NCI-H146 treated with DMSO at 0.1 percent for 48 hours (cell line): Measurements from ENCODE around the gene RNU7-1.

Experiments used
- DNase-seq: peaks from one replicate; lab custom pipeline; 2025; ENCODE audit not compliant: unreplicated experiment; lab: John Stamatoyannopoulos, UW

Gene RNU7-1

DNA sequence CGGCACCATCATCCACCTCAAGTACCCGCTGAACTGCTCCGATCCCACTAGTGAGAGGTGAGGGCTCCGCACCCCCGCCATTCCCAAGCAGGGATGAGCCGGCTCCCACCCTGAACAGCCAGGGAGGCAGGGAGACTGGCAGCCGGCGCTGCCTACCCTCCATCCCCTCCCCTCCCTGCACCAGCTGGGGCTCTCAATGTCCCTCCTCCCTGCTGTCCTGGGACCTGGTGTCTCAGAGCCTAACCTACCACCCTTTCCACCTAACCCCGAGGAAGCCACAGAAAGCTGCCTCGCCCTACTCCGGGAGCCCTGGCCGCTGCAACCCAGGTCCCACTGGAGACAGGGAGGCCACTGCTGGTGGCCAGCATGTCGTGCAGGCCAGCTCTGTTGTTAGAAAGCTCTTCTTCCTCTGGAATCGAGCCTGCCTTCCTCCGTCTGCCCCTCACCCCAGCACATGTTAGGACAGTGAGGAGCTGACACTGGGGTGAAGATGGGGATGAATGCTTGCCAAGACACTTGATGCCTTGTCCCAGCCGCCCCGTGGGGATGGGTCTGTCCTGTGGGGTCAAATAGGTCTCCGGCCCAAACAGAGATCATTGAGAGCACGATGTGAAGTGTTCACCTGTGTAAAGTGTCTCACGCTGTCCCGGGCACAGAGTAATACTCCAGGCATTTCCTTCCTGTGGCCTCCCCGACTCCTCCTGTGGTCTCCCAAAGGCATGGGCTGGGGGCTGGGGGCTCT lies 8.7 kb downstream of the RNU7-1 start:
- DNase-seq, result no peak

DNA sequence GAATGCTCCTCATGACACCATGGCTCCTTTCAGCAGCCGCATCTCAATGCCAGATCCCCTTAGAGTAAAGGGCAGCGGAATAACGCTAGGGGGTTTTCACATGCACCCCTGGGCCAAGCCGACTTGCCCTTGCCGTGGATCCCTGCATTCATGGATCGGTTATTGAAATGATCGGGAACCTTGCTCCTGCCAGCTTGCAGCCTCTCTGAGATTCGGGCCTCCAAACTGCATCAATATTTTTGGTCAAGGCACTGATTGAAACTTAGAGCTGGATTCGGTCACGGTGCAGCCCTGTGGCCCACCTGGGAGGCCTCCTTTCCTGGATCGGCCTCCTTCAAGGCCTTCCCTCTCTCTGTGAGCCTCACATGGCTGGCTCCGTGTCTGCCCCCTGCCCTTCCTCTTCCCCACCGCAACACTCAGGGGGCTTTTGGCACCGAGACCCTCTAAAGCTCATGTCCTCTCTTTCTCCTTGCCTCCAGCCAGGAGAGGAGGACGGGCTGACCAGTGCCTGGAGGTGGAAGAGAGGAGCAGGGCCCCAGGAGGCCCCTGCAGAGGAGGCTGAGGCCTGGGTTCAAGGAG lies 9.3 kb downstream of the RNU7-1 start:
- no peak for DNase-seq

- DNase-seq, result no peak
These were observed 10.1 kb downstream of the RNU7-1 start for GRCh38 chr12:6953442-6954315.

DNA sequence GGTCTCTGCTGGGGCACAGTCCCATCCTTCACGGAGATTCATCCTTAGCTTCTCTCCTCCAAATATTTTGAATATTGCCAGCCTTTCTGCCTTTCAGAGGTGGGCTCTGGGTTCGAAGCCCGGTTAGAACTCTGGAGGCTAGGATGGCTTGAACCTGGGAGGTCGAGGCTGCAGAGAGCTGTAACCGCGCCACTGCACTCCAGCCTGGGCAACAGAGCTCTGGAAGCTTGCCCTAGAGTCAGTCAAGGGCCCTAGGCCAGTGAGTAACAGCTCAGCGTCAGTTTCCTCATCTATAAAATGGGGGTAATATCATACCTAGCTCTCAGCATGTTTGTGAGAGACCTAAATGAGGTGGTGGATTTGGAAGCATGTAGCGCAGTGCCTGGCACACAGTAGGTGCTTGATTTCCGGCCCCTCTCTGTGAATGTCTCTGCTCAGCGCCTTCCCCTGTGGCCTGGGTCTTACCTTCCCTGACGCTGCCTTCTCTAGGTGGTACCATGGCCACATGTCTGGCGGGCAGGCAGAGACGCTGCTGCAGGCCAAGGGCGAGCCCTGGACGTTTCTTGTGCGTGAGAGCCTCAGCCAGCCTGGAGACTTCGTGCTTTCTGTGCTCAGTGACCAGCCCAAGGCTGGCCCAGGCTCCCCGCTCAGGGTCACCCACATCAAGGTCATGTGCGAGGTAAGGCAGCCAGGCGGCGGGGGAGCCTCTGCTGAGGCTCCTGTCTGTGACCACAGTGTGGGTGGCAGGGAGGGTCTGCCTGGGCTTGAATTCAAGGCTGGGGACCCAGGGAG lies 10.9 kb downstream of the RNU7-1 start:
- DNase-seq, result no peak

DNA sequence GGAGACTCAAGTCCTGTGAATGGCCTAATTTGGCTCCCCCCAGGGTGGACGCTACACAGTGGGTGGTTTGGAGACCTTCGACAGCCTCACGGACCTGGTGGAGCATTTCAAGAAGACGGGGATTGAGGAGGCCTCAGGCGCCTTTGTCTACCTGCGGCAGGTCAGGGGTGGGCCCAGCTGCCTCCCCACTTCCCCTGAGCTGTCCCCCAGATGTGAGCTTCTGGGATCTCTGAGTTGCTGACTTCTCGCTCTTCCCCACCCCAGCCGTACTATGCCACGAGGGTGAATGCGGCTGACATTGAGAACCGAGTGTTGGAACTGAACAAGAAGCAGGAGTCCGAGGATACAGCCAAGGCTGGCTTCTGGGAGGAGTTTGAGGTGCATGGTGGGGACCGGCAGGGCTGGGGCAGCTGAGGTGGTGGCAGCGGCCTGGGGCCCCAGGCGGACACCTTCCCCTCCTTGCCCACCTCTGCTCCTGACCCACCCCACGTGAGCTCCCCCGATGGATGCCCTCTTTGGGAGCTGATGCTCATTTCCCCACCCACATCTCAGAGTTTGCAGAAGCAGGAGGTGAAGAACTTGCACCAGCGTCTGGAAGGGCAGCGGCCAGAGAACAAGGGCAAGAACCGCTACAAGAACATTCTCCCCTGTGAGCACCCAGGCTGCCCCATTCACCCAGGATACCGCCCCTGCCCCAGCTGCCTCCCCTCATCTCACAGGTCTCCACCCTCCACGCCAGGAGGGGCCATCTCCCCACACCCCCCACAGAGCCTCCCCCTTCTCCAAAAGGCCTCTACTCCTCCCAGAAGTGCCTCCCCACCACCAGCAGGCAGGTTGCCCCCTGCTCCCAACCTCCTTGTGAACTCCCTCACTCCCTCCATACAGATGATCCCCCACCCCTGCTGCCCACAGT lies 11.7 kb downstream of the RNU7-1 start:
- no peak for DNase-seq

DNA sequence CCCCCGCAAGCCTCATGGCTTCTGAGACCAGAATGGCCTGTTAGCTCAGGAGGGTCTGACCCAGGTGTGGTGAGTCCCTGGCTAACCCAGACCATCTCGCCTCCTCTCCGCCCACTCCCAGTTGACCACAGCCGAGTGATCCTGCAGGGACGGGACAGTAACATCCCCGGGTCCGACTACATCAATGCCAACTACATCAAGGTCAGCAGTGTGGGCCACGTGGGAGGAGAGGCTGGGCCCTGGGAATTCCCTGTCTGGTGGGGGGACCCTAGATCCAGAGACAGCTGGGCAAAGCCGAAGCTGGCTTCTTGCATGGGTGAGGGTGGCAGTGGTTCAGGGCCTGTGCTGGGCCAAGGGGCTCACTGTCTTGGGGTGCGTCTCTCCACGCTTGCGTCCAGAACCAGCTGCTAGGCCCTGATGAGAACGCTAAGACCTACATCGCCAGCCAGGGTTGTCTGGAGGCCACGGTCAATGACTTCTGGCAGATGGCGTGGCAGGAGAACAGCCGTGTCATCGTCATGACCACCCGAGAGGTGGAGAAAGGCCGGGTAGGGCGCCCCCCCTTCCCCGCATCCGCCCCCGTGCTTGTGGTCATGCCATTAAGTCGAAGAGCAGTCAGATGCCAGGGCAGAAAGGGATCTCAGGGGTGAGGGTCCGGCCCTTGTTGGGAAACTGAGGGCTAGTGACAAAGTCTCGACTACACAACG lies 12.6 kb downstream of the RNU7-1 start:
- no peak for DNase-seq

- DNase-seq, result no peak
These were observed 13.6 kb downstream of the RNU7-1 start for GRCh38 chr12:6957151-6957701.

GRCh38 chr12:6957741-6958608 lies 14.4 kb downstream of the RNU7-1 start:
- DNase-seq, result no peak

DNA sequence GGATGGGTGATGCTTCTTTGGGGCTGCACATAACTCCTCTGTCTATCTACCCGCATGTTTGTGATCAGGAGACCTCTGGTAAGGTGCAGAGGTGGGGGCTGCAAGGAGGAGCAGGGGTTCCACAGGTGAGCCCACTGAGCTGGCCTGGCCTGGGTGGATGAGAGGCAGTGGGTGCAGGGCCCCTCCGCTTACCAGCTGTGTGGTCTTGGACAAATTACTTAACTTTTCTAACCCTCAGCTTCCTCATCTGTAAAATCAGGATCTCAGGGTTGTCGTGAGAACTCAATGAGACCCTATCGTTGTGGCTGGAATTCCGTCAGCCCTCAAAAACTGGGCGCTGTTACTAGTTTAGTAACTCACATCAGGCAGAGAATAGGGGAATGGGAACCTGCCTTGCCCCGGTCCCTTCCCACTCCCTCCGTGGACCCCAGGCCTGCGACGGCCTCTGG lies 15.0 kb downstream of the RNU7-1 start:
- DNase-seq, result no peak

GRCh38 chr12:6959058-6959804 lies 15.6 kb downstream of the RNU7-1 start:
- DNase-seq, result no peak

DNA sequence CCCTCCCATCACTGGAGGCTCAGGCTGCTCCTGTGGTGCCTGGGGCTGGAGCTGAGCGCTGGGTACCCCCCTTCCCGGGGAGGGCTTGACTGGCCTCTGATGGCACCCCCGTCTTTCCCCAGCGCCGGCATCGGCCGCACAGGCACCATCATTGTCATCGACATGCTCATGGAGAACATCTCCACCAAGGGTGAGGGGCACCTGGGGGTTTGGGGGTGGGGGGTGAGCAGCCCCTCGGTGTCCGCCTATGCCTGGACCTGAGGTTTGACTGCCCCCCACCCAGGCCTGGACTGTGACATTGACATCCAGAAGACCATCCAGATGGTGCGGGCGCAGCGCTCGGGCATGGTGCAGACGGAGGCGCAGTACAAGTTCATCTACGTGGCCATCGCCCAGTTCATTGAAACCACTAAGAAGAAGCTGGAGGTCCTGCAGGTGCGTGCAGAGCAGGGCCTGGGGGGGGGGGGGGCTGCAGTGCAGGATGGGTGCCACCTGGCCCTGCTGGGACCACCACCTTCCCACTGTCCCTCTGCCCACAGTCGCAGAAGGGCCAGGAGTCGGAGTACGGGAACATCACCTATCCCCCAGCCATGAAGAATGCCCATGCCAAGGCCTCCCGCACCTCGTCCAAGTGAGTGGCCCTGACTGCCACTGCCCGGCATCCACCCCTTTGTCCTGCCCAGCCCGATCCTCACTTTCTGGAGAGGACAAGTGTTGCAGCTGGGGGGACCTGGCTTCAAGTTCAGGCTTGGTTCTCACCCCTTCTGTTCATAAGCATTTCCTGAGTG lies 16.4 kb downstream of the RNU7-1 start:
- DNase-seq, result no peak

GRCh38 chr12:6960593-6961277 lies 17.1 kb downstream of the RNU7-1 start:
- peak; percentile 57 for DNase-seq

GRCh38 chr12:6961278-6961694 lies 17.7 kb downstream of the RNU7-1 start:
- DNase-seq, result peak; percentile 72

- no peak for DNase-seq
These were observed 18.2 kb downstream of the RNU7-1 start for GRCh38 chr12:6961695-6962284.

- DNase-seq, result peak; percentile 100
These were observed 18.8 kb downstream of the RNU7-1 start for GRCh38 chr12:6962285-6963015.
